GM12874 (cell line): ENCODE data around the gene CELF1.

ENCODE experiments used
- CTCF ChIP-seq: IDR thresholded peaks from 2 replicates; pipeline ENCODE4 v1.5.1; 2011; ENCODE audit warnings: low read depth, mild to moderate bottlenecking, control low read depth, low read length, moderate library complexity; ENCODE audit not compliant: insufficient read depth

The CELF1 gene

GRCh38 chr11:47571895-47572294 lies 19.0 kb upstream of the CELF1 start:
- no peak for TF ChIP-seq CTCF

- TF ChIP-seq CTCF, result no peak
These were observed 18.4 kb upstream of the CELF1 start for GRCh38 chr11:47571357-47571729.

GRCh38 chr11:47570651-47571356 lies 17.9 kb upstream of the CELF1 start:
- TF ChIP-seq CTCF, result no peak

- no peak for TF ChIP-seq CTCF
These were observed 16.7 kb upstream of the CELF1 start for GRCh38 chr11:47569646-47570045.

GRCh38 chr11:47566149-47566698 lies 13.3 kb upstream of the CELF1 start:
- TF ChIP-seq CTCF, result no peak

- TF ChIP-seq CTCF, result no peak
These were observed 12.6 kb upstream of the CELF1 start, which contains the start of gene PTPMT1 for GRCh38 chr11:47565340-47566148. Gene PTPMT1 (plus strand): TSS chr11:47565599. CDS start chr11:47565623, 24 bp downstream.

- TF ChIP-seq CTCF, result no peak
These were observed 12.0 kb upstream of the CELF1 start for GRCh38 chr11:47564933-47565339.
